Measurements from ENCODE around the gene TUBB3.
A peak's percentile ranks its signal among the peaks of the same experiment; 100 is the strongest.
"Not testable (repeated sequence)": the region's sequence is repeated elsewhere in the genome, so short reads cannot be mapped to it uniquely, and the experiment has no call there.

TUBB3 gene

GRCh38 chr16:89903908-89904515, 19.1 kb upstream of the TUBB3 start:
- DNase-seq: no peak

GRCh38 chr16:89904606-89905510, 18.3 kb upstream of the TUBB3 start:
- no peak for DNase-seq

GRCh38 chr16:89905511-89906139, 17.5 kb upstream of the TUBB3 start:
- no peak for DNase-seq

GRCh38 chr16:89906140-89907025, 16.8 kb upstream of the TUBB3 start:
- DNase-seq: no peak

- DNase-seq: no peak
These were observed 15.9 kb upstream of the TUBB3 start for GRCh38 chr16:89907055-89907814.

- no peak for DNase-seq
These were observed 14.9 kb upstream of the TUBB3 start for GRCh38 chr16:89908236-89908635.

- DNase-seq: peak; percentile 75
These were observed 13.1 kb upstream of the TUBB3 start for GRCh38 chr16:89909777-89910716.

- DNase-seq: no peak
These were observed 12.3 kb upstream of the TUBB3 start for GRCh38 chr16:89910717-89911354.

- no peak for DNase-seq
These were observed 11.8 kb upstream of the TUBB3 start for GRCh38 chr16:89911375-89911774.

- no peak for DNase-seq
These were observed 11.0 kb upstream of the TUBB3 start for GRCh38 chr16:89912143-89912542.

- DNase-seq: no peak
These were observed 10.5 kb upstream of the TUBB3 start for GRCh38 chr16:89912627-89913026.

GRCh38 chr16:89913408-89914387, 9.4 kb upstream of the TUBB3 start:
- no peak for DNase-seq

GRCh38 chr16:89914642-89915285, 8.4 kb upstream of the TUBB3 start:
- not testable (repeated sequence) for DNase-seq

GRCh38 chr16:89915303-89916232, 7.6 kb upstream of the TUBB3 start:
- no peak for DNase-seq

- DNase-seq: peak; percentile 76
These were observed 5.2 kb upstream of the TUBB3 start for GRCh38 chr16:89917773-89918452.

- peak; percentile 33 for DNase-seq
These were observed 4.4 kb upstream of the TUBB3 start, which contains the start of gene MC1R for GRCh38 chr16:89918453-89919347. MC1R (plus strand) TSS chr16:89918862; CDS start chr16:89919259, 397 bp downstream.
